NCI-H2171 treated with DMSO at 0.1 percent for 48 hours (cell line): Measurements from ENCODE around the gene RGR.

Experiments used
- DNase-seq: peaks from one replicate; lab custom pipeline; 2025; lab: John Stamatoyannopoulos, UW

Gene RGR

DNA sequence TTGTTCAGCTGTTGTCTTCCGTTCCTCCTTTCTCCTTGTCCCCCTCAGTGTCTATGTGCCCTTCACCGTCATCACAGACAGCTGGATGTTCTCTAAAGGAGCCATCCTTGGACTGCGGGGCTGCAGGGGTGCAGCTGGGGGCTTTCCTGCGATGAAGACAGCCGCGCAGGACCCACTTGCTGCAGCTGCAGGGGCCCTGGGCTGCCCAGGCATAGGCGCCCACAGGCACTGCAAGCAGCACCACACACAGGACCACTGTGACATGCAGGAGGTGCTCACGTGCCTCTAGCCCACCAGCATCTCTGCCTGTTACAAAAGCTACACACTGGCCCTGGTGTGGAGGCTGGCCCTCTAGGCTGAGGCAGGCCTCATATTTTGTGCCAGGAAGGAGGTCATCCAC is 22.9 kb upstream of the RGR start:
- no peak for DNase-seq

DNA sequence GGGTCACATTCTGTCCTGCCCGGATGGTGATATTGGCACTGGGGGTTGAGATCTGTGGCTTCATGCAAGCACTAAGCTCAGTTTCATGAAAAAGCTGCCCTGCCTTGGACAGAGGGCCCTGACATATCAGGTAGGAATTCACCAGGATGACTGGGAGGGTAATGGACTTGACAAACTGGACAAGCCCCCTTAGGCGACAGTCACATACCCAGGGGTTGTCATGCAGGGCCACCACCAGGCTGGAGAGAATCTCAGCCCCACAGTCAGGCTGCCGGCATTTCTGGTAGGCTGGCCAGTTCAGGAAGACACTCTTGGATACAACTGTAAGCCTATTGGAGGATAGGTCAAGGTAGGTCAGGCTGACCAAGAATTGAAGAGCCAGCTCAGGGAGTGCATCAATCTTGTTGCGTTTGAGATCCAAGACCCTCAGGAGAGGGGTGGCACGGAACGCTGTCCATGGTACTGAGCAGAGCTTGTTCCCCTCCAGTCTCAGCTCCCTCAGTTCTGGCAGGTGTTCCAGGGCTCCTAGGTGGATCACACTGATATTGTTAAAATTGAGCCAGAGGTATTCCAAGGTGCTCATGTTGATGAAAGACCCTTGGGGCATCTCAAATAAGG is 20.3 kb upstream of the RGR start:
- DNase-seq, result no peak

DNA sequence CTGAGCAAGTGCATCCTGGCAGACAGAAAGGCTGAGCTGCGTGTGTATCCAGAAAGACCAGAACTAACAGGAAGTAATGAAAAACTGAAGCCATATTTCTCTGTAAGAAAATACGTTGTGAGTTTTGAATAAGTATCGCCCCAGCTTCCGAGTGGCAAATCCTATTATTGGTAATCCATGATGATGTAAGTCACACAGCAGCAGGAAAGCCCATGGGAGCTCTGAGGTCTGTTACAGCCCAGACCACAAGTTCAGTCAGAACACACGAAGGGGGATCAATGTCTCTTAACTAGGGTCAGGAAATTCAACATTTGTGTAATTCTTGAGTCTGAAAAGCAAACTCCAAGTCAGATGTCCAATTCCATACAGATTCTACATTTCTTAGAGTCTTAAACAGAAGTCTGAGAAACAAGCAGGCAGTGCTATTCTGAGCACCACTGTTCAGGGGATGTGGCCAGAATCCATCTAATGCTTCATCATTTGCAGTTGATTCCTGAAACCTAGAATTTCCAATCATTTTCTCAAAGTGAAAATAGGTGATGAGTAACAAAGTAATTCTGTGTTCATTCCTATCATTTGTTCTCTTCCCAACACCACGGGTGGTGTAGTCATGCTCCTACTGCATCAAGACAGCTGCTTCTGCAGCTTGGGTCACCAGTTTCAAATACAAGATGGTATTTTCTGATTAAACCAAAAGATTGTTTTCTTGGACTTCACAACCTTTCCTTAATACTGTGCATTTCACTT is 19.3 kb upstream of the RGR start, which contains the start of gene LRIT2:
TSS of gene LRIT2 (minus strand) at position 118 of the 747 bp plus-strand sequence. CDS start at position 94, 24 bp downstream.
- DNase-seq, result no peak

DNA sequence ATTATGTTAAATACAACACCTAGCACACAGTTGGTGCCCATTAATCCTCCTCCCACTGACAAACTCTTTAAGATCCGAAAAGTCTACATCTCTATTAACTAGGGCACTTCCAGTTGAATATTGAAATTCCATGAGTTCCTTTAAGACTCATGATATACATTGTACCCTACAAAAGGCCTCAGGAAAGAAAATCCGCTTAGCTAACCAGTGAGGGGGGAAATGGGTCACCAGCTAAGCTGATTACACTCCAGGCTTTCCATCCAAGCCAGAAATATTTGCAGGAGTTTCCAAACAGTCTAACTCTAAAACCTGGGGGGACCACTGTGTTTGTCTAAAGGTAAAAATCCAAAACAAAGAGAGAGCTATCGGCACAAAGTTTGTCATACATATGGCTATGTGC is 18.2 kb upstream of the RGR start:
- DNase-seq, result no peak

DNA sequence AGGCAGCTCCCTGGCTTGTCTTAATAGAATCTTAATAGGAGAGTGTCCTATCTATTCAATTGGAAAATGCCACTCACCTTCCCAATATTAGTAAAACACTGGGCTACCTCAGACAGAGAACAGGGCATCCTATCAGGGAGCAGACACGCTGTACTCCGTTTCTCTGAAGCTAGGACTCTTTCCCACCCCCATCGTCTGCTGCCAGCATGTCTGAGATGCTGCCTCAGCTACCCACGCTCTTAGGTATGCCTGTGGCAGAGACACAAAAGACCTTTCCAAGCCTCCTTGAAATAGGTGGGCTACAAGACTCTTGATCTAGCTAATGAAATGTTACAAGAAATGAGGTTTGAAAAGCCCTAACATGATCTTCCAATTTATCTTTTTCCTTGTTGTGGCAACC is 17.0 kb upstream of the RGR start:
- DNase-seq, result no peak

DNA sequence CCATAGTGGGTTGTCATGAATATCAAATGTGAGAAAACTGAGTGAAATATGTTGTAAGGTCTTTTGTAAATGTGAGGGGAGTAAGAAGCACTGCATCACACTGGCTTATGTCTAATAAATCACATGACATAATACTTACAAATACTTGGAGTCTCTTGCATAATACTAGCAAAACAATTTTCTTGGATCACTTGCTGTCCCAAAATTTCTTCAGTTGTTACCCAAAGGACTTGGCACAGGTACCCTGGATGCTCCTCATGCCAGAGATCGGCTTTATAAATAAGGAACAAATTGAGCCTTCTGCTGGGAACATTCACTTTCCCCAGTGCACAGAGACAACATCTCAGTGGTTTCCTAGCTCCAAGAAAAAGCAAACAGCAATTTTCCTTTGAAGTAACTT is 14.5 kb upstream of the RGR start:
- no peak for DNase-seq

DNA sequence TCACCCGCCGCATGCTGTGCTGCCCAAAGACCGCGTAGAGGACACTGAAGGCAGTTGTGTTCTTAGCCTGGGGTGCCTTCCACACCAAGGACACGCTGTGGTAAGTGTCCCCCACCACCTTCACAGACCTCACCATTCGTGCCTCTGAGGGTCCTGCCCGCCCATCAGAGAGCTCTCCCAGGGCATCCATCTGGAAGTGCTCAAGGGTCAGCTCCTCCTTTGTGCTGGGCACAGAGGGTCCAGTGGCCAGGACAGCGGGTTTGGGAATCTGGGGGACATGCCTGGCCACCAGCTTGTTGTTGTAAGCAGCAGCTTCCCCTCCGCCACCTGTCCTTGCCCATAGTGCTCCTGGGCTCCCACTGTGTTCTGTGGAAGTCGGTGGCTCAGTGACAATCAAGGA is 12.5 kb upstream of the RGR start:
- DNase-seq, result no peak

DNA sequence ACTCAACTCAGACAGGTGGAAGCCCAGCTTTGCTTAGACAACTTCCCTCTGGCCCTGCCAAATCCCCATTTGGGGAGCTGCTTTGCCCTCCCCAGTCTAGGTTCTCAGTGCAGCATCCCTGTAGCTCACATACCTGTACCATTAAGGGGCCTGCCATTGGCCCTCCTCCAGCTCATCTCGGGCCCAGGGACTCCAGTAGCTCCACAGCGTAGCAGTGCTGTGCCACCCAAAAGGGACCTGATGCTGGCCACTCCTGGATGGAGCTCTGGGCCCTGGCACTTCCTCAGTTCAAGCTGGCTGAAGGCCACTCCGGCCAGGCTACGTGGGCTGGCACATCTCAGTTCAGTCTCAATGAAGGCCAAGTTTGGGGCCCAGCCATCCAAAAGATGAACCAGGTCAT is 10.9 kb upstream of the RGR start:
- DNase-seq, result no peak

DNA sequence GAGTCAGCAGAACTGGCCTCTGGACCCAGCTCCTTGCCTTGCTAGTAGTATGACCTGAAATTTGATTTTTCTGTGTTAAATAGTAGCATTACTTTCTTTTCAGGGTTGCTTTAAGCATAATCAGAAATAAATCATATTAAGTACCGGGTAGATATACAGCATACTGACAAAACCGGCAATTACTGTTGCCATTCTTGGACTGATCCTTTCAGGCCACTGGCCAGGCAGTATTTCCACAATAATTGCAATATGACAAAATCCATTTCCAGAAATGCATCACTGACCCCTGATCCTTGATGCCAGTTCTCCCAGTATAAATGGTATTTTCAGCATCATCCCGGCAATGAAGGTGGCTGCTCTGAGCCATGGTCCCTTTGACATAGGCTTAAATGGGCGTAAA is 10.4 kb upstream of the RGR start:
- DNase-seq, result no peak

DNA sequence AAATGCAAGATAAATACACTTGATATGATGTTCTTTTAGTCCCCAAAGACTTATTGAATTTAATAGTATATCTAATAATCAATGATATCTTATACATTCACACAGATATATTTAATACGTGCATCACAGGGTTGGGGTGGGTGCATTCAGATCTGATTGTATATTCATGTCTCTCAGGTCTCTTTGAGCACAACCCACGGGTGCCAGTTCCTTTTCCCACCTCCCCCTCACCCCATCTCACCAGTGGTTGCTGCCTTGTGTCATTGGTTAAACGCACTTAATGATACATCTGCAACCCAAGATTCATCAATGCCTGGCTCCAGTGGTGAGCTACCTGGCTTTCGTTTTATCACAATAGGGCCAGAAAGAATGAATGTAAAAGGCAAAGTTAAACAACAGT is 9.8 kb upstream of the RGR start:
- DNase-seq, result no peak

DNA sequence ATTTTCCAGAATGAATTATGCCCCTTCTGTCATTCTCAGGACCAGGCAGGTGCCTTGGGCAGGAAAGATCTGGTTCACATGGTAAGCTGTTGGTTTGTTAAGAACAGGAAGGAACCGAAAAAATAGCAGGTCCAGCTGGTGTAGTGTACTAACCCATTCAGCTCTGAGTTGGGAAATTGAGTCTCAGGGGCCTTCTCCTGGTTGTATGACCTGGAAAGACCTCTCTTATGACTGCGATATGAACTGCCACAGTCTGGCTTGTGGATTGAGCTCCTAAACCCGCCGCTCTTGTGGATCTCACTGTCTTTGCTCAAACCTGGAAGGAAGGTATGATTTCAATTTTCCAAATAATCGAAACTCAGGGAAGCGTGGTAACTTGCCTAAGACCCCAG is 8.1 kb upstream of the RGR start:
- no peak for DNase-seq

DNA sequence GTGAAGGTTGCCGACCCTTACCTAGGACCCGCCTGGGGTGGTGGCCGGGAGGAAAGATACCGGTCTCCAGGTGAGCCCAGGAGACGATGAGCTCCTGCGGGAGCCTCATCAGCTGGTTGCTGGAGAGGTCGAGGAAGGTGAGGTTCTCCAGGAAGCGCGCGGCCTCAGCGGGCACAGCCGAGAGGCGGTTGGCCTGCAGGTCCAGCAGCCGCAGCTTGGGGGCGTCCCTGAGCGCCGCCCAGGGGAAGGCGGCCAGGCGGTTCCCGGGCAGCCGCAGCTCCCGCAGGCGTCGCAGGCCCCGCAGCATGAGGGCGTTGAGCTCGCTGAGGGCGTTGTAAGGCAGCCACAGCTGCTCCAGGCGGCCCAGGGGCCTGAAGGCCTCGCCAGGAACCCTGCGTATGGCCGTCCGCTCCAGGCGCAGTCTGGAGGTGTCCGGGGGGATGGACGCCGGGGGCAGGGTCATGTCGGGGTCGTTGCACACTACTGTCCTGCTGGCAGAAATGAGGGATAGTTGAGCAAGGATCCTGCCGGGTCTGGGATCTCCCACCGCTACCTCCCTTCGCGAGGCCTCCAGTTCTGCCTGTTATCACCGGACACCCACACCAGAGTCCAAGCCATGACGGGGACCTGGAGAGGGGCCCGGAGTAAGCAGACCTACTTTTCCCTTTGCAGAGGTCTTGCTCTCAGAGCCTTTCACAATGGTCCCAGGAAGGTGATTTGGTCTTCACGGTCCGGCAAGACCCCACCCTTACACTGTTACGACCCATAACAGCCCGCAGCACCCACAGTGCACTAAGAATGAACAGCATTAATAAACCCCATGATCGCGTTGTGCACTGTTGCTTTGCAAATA is 7.4 kb upstream of the RGR start:
- no peak for DNase-seq

DNA sequence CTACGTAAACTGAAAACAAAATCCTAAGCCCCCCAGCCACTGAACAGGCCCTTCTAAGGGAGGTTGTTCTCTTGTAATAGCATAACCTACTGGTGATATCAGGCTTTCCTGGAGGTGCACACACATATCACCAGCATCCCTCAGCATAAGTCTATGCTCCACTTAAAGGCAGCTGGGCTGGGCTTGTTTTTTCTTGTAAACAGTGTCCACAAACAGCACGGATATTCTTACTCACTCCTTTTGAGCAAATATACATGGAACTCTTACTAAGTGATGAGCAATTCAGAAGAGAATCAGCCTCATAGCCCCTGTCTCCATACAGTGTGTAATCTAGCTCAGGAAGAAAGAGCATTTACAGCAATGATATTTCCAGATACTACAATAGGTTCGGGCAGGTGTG is 5.9 kb upstream of the RGR start:
- no peak for DNase-seq

DNA sequence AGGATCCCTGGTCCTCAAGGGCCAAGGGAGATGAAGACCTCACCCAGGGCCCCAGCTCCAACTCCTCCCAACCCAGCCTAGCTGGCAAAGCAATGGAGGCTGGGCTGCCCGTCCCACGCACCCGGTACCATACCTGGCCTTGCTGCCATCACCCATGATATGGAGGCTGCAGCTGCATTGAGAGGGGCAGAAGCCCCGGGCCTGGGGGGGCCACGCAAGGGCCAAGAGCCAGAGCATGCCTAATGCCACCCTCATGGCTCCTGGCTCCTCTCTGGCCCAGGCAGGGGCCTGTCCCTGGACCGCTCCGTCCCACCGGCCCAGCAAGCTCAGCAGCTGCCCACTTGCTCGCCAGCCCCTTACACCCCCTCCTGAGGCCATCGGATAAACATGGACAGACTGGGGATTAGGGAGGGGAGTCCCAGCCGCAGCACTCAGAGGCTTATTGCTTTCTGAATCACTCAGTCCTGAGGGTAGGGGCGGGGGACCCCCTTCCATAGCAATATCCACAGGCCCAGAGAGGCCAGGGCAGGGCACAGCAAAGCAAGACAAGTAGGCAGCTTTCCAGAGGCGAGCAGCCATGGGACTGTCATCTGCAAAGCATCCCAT is 3.6 kb upstream of the RGR start, which contains the start of gene LRIT1:
TSS of gene LRIT1 (minus strand) at position 362 of the 606 bp plus-strand sequence. CDS start at position 255, 107 bp downstream.
- DNase-seq, result no peak

DNA sequence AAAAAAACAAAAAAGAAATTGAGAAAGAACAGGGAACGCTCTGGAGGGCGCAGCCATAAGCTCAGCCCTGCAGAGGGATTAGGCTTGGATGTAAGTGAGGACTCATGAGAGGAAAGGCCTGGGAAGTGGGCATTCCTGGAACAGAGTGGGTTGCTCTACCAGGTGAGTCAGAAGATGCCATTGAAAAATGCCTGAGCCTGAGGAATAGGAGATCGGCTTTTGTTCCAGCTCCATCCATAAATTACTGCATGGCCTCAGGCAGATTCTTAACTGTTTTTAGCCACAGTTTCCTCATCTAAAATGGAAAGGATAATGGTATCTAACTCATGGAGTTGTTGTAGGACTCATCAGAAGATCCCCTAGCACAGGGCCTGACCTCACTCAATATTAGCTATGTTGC is 1.1 kb upstream of the RGR start:
- no peak for DNase-seq

DNA sequence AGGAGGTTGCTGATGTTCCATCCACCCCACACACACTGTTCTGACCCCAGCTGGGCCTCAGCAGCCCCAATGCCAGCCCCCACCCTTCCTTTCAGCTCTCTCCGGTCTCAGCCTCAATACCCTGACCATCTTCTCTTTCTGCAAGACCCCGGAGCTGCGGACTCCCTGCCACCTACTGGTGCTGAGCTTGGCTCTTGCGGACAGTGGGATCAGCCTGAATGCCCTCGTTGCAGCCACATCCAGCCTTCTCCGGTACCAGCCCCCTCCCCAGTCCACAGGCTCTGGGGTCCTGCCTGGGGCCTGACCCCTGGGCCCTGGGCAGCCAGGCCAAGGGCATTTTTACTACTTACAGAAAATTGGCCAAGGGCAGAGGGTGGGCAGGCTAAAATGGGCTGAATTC is 2.6 kb downstream of the RGR start:
- no peak for DNase-seq

DNA sequence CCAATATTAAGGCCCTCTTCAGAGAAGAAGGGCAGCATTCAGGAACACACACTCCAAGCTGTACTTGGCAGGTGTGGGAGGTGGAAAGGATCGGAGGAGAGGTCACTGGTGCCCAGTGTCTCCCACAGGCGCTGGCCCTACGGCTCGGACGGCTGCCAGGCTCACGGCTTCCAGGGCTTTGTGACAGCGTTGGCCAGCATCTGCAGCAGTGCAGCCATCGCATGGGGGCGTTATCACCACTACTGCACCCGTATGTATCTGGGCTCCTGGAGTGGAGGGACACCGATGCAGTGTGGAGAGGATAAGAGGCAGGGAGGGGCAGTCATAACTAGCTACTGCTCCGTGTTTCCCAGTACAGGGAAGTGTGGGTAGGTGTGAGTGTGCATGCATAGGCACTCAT is 3.9 kb downstream of the RGR start:
- DNase-seq, result no peak

DNA sequence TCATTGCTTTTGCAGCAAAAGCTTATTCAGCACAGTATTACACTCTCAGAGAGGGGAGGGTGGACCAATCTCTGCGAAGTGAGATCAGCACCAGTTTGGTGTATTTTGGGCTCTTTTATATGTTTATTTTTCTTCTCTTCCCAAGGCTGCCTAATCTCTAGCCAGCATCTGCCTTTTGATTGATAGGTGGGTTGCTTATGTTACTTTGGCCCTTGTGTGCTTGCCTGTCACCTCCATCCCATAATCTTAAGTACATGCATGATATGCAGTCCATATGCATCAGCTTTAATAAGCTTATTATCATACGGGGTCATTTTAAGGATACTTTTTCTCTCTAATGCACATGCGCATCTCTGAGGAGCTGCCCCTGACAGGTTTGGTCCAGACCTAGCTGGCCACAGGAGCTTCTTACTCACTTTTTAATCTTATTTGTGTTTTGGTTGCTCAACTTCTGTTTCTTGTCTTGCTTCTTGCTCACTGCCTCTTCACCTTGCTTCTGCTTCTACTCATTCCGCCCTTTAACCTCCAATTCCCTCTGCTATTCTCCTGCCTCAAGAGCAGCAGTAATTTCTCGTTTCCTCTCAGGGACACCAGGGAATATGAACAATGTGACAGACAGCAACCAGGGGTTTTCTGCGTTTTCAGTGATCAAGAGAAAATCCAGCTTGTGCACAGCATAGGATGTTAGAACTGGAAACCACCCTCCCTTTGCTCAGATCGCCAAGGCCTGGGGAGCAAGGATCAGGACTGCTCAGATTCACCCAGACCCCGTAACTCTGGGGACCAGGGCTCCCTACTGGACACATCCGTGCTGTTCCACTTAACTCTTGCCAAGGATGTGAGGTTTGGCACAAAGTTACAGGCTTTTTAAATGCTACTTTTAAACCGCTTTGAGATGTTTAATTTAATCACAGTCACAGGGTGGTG is 10.0 kb downstream of the RGR start:
- no peak for DNase-seq

DNA sequence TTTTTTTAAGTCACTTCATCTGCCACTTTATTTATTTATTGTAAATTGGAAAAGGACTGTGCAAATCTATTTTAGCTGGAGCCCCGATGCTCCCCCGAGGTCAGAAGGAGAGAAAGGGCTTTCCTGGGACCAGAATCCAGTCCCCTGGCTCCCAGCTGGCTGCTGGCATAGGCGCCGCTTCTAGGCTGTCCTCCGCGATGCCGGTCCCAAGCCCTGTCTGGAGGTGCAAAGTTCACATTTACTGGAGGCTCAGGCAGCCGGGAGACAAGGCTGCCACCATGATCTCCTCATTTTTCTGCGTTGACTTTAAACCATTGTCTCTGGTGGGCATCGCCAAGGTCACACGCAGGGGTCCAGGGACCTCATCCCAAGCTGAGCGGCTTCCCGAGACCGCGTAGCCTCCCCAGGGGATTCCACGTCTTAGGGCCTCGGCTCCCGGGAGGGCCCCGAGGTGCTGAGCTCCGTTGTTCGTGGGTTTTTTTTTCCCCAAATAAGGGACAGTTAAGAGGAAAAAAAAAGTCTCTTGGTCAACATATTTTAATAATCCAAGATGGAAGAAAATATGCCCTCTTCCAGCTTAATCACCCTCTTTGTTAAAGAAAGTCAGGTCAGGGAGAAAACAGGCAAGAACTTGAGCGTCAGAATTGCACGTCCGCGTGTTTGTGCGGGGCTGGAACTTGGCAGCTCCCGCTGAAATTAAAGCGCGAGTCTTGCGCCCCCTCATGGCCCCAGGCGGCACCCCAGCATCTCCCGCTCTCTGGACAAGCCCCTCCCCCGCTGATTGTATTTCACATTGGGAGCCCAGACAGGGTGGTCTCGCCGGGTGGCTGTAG is 11.9 kb downstream of the RGR start:
- DNase-seq, result no peak

DNA sequence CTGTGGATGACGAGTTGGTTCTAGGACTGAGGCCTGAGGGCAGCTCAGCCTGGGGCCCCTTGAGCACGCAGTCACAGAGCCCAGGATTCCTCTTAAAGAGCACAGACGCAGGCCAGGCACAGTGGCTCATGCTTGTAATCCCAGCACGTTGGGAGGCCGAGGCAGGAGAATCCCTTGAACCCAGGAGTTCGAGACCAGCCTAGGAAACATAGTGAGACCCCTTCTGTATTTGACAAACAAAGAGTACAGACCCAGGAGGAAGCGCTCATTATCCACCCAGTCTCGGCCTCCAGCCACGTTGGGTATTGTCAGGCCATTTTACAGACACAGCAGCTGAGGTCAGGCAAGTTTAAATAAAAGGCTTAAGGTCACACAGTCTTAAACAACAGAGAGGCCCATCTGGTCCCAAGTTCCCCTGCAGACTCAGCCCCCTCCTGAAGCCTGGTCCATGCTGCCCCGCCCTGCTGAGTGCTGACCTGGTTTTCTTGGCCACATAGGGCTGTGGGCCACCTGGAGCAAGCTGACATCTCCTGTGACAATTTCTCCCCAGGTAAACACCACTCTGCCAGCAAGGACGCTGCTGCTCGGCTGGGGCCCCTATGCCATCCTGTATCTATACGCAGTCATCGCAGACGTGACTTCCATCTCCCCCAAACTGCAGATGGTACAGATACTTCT is 12.6 kb downstream of the RGR start:
- DNase-seq, result no peak
